Right renal cortex interstitium (tissue), 3 donors: ENCODE measurements around the gene RAB15. TPM values are rescaled to one million over a fixed set of nuclear protein-coding genes. Genes with fewer than 3 reads are reported as not detected.
A peak's percentile ranks its signal among the peaks of the same experiment; 100 is the strongest.

ENCODE experiments used
- DNase-seq, 3 donors: peaks; one replicate each; pipeline ENCODE4 v3.0.0-alpha.2; 2013; ENCODE audit warnings: low read depth in 3 of 3, low spot score in 2 of 3
- polyA plus RNA-seq, 3 donors: library from polyadenylated mRNA; unstranded; fragments of 120-200 nt; gene quantifications; one replicate each; pipeline ENCODE4 v1.2.1, GENCODE V29; 2013; ENCODE audit not compliant: insufficient read length in 3 of 3

Gene RAB15
- polyA plus RNA-seq, 3 donors = 18.5 to 25.8 (median 24.3) TPM

DNA sequence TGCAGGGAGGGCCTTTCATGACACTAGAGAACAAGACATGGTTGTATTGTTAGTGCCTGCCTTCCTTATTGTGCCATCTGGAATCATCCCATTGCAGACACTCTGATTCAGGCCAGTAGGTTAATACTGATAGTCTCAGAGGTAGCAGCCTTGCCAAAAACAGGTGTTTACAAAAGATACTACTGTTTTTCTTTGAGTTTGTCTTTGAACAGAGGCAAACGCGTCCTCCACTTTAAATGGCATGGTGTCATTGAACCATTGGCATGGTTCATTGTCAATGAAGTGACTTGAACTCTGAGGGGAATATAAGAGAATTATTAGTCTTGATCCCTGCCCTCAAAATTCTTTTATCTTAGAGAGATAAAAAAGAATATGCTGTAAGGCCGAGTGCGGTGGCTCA lies 18.8 kb upstream of the RAB15 start:
- DNase-seq = no peak

DNA sequence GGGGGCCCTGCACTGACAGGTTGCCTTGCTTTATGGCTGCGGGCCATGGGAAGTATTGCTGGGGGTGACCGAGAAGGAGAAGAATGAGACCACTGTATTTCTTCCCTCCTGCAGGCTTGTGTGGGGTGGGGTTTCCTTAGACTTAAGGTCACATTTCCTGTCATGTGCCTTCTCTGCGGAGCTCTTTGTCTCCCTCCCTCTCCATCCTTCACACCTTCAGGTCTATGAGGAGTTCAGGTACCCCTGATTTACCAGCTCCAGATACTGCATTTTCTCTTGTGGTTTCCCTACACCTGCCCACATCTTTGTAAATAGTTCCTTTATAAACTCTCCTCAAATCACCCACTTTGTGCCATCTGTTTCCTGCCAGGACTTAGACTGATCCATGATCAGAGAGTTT lies 18.2 kb upstream of the RAB15 start:
- DNase-seq = no peak

GRCh38 chr14:64987438-64987767 lies 15.3 kb upstream of the RAB15 start:
- DNase-seq = no peak

GRCh38 chr14:64986648-64987437 lies 14.7 kb upstream of the RAB15 start, which contains the start of gene FNTB:
Gene FNTB, plus strand, starts transcription at chr14:64986895. Its CDS starts 59 bp downstream, at chr14:64986954.
- peak; percentile 96 to 99 (median 96) for DNase-seq

DNA sequence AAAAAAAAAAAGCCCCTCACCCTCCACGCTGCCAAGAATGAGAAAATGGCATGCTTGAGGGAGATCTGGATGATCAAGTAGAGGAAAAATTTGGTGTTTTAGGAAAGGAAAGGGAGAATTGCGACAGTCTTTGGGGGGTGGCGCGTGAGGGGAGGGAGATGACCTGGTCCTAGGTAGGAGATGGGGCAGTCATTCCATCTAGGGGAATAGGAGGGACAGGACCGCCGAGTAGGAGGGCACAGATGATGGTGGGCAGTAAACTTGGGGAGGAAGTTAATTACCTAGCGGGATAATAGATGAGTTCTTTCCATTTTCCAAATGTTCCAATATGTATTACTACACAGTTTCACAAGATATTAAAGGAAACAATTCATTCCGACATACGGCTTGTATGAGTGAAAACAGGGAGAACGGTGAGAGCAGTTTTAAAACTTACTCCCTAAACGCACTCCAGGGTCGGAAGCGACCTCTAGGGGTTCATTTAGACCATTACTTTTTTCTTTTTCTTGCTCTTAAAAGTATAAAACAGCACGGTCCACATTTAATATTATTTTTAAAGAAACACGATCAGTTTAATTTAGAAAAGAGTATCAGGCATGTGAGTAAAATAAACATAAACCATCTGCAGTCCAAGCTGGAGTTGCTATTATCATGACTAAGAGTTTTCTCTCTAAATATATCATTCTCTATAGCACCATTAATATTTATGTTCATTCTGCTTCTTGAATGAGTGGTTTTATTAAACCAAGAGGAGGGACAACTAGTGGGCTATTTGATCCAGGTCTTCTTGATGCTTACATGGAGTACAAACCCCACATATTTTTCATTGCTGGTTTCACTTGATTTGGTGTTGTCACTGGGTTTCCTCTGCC lies 11.5 kb upstream of the RAB15 start:
- DNase-seq = no peak

GRCh38 chr14:64979336-64980074 lies 7.4 kb upstream of the RAB15 start:
- no peak for DNase-seq

GRCh38 chr14:64974563-64974962 lies 2.4 kb upstream of the RAB15 start:
- DNase-seq = no peak

- no peak for DNase-seq
Observed at GRCh38 chr14:64973826-64974225, 1.7 kb upstream of the RAB15 start.

- no peak for DNase-seq
Observed at GRCh38 chr14:64973026-64973442, 898 bp upstream of the RAB15 start.

DNA sequence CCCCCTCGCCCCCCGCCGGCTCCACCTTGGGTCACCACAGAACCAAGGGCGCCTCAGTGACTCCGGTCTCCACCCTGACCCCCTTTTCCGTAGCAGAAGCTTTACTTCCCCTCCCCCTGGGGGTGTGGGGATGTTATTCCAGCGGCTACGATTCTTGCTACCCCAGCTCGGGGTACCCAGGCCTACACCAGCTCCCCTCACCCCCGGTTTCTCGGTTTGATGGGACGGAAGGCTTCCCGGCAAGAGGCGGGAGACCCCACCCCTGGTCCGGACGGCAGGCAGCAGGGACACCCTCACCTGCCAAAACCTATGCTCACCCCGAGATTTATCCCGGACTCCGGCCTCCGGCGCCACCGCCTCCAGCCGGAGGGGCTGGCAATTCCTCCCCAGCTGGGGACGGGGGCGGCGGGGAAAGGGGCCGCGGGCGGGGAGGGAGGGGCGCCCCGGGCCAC lies 619 bp downstream of the RAB15 start:
- no peak for DNase-seq

GRCh38 chr14:64970776-64971477 lies 1.2 kb downstream of the RAB15 start:
- DNase-seq = no peak

DNA sequence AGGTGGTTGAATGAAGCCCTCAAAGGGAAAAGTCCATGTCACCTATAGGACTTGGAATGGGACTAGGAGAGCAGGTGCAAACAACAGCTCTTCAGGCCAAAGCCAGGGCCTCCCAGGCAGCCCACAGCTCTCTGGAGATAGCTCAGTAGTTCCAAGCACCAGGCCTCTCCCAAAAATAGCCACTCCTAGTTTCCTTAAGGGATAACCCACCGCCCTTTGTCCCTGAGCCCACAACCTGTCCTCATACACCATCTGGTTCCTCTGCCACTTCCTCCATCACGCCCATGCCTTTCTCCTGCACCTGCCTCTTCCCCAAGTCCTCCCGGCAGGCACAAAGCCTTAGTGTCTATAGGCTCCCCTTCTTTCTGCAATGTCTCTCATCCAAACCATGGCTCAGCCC lies 2.1 kb downstream of the RAB15 start:
- no peak for DNase-seq

GRCh38 chr14:64968651-64969050 lies 3.5 kb downstream of the RAB15 start:
- DNase-seq = no peak

DNA sequence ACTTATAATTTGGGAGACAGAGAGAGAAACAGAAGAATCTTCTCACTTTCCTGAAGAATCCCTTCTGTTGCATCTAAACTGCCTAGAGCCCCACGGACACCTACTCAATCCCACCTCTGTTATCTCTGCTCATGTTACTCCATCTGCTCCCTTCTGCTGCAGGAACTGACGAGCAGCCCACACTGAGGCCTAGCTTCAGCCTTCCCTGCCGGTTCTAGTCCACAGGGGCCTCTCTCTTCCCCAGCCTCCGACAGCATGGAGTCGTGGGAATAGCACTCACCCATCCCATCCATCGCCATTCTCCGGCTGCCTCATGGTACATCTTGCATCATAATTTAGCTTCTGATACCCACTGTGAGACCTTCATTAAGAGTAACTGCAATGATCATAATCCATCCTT lies 4.0 kb downstream of the RAB15 start:
- DNase-seq = no peak

DNA sequence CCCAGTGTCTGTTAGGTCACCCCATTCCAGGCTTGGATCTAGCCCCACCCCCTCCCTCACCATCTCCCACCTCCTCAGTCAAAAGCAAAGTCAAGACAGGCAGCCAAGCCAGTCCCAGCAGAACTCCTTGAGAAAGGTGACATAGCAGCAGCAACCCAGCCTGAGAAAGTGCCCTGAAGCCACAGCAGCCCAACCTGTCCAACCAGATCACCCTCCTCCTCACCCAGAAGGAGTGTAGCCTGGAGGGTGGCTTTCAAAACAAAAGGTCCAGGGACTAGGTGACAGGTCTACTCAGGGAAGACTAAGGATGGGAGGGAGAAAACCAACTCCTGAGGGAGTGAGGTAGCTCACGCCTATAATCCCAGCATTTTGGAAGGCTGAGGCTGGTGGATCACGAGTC lies 5.2 kb downstream of the RAB15 start:
- DNase-seq = no peak

- no peak for DNase-seq
Observed at GRCh38 chr14:64965356-64966000, 6.7 kb downstream of the RAB15 start.

- DNase-seq = no peak
Observed at GRCh38 chr14:64963611-64964010, 8.5 kb downstream of the RAB15 start.

DNA sequence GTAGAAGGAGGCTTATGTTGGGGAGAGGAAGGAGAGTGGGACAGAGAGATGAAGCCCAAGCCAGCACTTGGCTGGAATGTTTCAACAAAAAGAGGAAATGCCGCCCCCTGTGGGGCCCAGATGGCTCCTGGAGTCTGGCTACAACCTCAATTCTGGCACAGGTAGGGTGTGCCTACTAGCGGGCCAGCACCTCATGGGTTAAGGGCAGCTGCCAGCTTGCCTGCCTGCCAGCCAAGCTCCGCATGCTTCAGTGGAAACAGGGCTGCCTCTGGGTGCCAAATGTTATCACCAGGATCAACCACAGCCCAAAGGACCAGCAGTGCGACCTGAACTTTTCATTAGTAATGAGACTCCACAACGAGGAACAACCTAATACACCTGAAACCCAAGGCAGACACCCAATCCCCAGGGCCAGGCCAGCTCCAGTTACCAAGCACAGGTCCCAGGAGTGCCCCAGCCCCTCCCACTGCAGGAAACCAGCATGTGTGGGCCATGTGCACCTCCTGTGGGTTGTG lies 11.3 kb downstream of the RAB15 start:
- no peak for DNase-seq

DNA sequence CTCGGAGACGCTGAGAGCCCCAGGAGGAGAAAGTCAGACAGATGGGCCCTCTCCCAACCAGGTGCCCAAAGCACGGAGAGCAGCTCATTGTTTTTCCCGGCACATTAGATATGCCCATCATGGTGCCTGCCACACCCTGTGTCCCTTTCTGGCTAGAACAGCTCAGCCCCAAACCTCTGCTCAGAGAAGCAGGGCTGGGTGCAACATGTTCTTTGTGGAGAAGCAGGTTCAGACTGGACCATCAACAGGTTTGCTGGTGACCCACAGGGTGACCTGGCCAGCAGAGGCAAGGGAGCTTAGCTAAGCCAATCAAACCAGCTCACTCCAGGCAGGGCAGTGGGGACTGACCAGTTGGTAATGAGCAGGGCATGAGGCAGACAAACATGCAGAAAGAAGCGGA lies 13.4 kb downstream of the RAB15 start:
- no peak for DNase-seq

DNA sequence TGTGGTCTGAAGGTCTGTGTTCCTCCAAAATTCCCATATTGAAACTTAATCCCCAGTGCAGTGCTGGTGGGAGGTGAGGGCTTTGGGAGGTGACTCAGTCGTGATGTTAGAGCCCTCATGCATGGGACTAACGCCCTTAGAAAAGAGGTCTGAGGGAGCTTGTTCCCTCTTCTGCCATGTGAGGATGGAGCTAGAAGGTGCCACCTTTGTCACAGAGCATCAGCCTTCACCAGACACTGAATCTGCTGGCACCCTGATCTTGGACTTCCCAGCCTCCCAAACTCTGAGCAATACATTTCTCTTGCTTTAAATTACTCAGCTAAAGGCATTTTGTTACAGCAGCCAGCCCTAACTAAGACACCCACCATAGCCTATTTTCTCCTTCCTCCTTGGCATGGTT lies 13.9 kb downstream of the RAB15 start:
- DNase-seq = no peak
